GM23338 (cell line): ENCODE measurements around the gene NIT2. TPM values are rescaled to one million over a fixed set of nuclear protein-coding genes. Genes with fewer than 3 reads are reported as not detected.

Experiments
- ATAC-seq: fragments of 200-7000 bp; cut with Tn5 transposase; 3 replicates; pipeline ENCODE4 v1.9.1; 2020
- DNase-seq: peaks from one replicate; pipeline ENCODE4 v3.0.0-alpha.2; 2015; ENCODE audit warnings: low spot score
- H2AFZ ChIP-seq: fragments of 200-600 bp; sonication (generic); 2 replicates; pipeline ENCODE4 v1.8.0; 2016; ENCODE audit warnings: antibody characterized with exemption, mild to moderate bottlenecking, moderate library complexity
- H3F3A ChIP-seq: fragments of 200-600 bp; sonication (generic); replicated peaks from 2 replicates; pipeline ENCODE4 v1.8.0; 2017; ENCODE audit warnings: antibody characterized with exemption, mixed run types, low read depth
- H3K27ac ChIP-seq: fragments of 200-600 bp; sonication (generic); 2 replicates; pipeline ENCODE4 v1.6.1; 2016; ENCODE audit warnings: low read depth
- H3K27me3 ChIP-seq: fragments of 200-600 bp; sonication (generic); 2 replicates; pipeline ENCODE4 v1.8.0; 2016; ENCODE audit warnings: mild to moderate bottlenecking, mixed run types, moderate library complexity; ENCODE audit not compliant: insufficient read depth
- H3K36me3 ChIP-seq: fragments of 200-600 bp; sonication (generic); 2 replicates; pipeline ENCODE4 v1.8.0; 2016; ENCODE audit warnings: mild to moderate bottlenecking; ENCODE audit not compliant: insufficient read depth
- H3K4me1 ChIP-seq: fragments of 200-600 bp; sonication (generic); 2 replicates; pipeline ENCODE4 v1.8.0; 2016; ENCODE audit warnings: mild to moderate bottlenecking, moderate library complexity; ENCODE audit not compliant: insufficient read depth
- H3K4me2 ChIP-seq: fragments of 200-600 bp; sonication (generic); 2 replicates; pipeline ENCODE4 v1.7.1; 2017; ENCODE audit warnings: mixed run types
- H3K4me3 ChIP-seq: fragments of 200-600 bp; sonication (generic); 2 replicates; pipeline ENCODE4 v1.6.1; 2016; ENCODE audit warnings: mixed run types
- H3K79me2 ChIP-seq: fragments of 200-600 bp; sonication (generic); replicated peaks from 2 replicates; pipeline ENCODE4 v1.8.0; 2017; ENCODE audit warnings: mild to moderate bottlenecking; ENCODE audit not compliant: insufficient read depth
- H3K9me2 ChIP-seq: fragments of 200-600 bp; sonication (generic); 2 replicates; pipeline ENCODE4 v1.8.0; 2017; ENCODE audit not compliant: insufficient read depth
- H4K20me1 ChIP-seq: fragments of 200-600 bp; sonication (generic); replicated peaks from 2 replicates; pipeline ENCODE4 v1.8.0; 2017; ENCODE audit warnings: mild to moderate bottlenecking; ENCODE audit not compliant: insufficient read depth
- H3K27ac Mint-ChIP-seq: 2 replicates; pipeline ENCODE4 v1.8.0; 2020; ENCODE audit warnings: inconsistent platforms, mild to moderate bottlenecking, moderate library complexity, mixed read lengths
- H3K27me3 Mint-ChIP-seq: 3 replicates; pipeline ENCODE4 v1.8.0; 2022; ENCODE audit warnings: low read depth, mild to moderate bottlenecking, moderate library complexity, mixed read lengths, inconsistent platforms; ENCODE audit not compliant: insufficient read depth, poor library complexity
- H3K36me3 Mint-ChIP-seq: 3 replicates; pipeline ENCODE4 v1.8.0; 2021; ENCODE audit warnings: low read depth, mild to moderate bottlenecking, inconsistent platforms, moderate library complexity, mixed read lengths
- H3K4me1 Mint-ChIP-seq: 3 replicates; pipeline ENCODE4 v1.8.0; 2020; ENCODE audit warnings: mild to moderate bottlenecking, inconsistent platforms, mixed read lengths
- H3K4me3 Mint-ChIP-seq: 3 replicates; pipeline ENCODE4 v1.8.0; 2021; ENCODE audit warnings: moderate library complexity, mild to moderate bottlenecking, inconsistent platforms, mixed read lengths
- H3K9me3 Mint-ChIP-seq: 3 replicates; pipeline ENCODE4 v1.8.0; 2020; ENCODE audit warnings: moderate library complexity, mild to moderate bottlenecking, inconsistent platforms, mixed read lengths
- CREB1 ChIP-seq: fragments of 250-450 bp; sonication (Bioruptor Pico); IDR thresholded peaks from 2 replicates; pipeline ENCODE4 v1.5.0; 2020; ENCODE audit warnings: low read depth, mild to moderate bottlenecking, moderate library complexity
- CTCF ChIP-seq, 2 experiments: fragments of 200-600 bp in 1 of 2; sonication (generic) in 1 of 2; conservative IDR thresholded peaks; 2 replicates each; pipeline versions ENCODE4 v1.5.1 to v1.6.1; 2016 to 2017; ENCODE audit warnings: antibody characterized with exemption in 2 of 2, low read depth in 2 of 2, mild to moderate bottlenecking in 2 of 2, moderate library complexity in 1 of 2
- ETS1 ChIP-seq: IDR thresholded peaks from 2 replicates; pipeline ENCODE4 v1.6.1; 2016; ENCODE audit warnings: antibody characterized with exemption
- EZH2 ChIP-seq: fragments of 200-600 bp; sonication (generic); IDR thresholded peaks from one replicate; pipeline ENCODE4 v1.8.0; 2017; ENCODE audit warnings: antibody characterized with exemption, mild to moderate bottlenecking, low read depth; ENCODE audit not compliant: unreplicated experiment
- EZH2phosphoT487 ChIP-seq: fragments of 200-600 bp; sonication (generic); IDR thresholded peaks from one replicate; pipeline ENCODE4 v1.8.1; 2018; ENCODE audit warnings: antibody characterized with exemption; ENCODE audit not compliant: unreplicated experiment
- JUNB ChIP-seq: IDR thresholded peaks from one replicate; pipeline ENCODE4 v1.6.1; 2016; ENCODE audit warnings: antibody characterized with exemption; ENCODE audit not compliant: unreplicated experiment
- NANOG ChIP-seq: IDR thresholded peaks from 2 replicates; pipeline ENCODE4 v1.6.1; 2016; ENCODE audit warnings: antibody characterized with exemption, borderline replicate concordance
- POLR2AphosphoS5 ChIP-seq: IDR thresholded peaks from 2 replicates; pipeline ENCODE4 v1.6.1; 2016; ENCODE audit warnings: antibody characterized with exemption, low read depth
- REST ChIP-seq: IDR thresholded peaks from one replicate; pipeline ENCODE4 v1.6.1; 2018; ENCODE audit warnings: antibody characterized with exemption; ENCODE audit not compliant: unreplicated experiment
- STAT1 ChIP-seq: IDR thresholded peaks from one replicate; pipeline ENCODE4 v1.6.1; 2016; ENCODE audit warnings: antibody characterized with exemption; ENCODE audit not compliant: unreplicated experiment
- ZNF114 ChIP-seq: fragments of 250-450 bp; sonication (Bioruptor Pico); IDR thresholded peaks from 2 replicates; pipeline ENCODE4 v1.5.0; 2020; ENCODE audit warnings: mild to moderate bottlenecking, moderate library complexity
- ZNF331 ChIP-seq: fragments of 250-450 bp; sonication (Bioruptor Pico); IDR thresholded peaks from 2 replicates; pipeline ENCODE4 v1.5.0; 2020; ENCODE audit warnings: low read depth, mild to moderate bottlenecking, moderate library complexity
- ZNF462 ChIP-seq: fragments of 250-450 bp; sonication (Bioruptor Pico); IDR thresholded peaks from 2 replicates; pipeline ENCODE4 v1.5.0; 2020; ENCODE audit warnings: mild to moderate bottlenecking, moderate library complexity
- polyA plus RNA-seq: library from polyadenylated mRNA; unstranded; fragments of >200 nt; fragmentation: Nextera tagmentation; extraction: Ambion mirVana; gene quantifications from 2 replicates; pipeline ENCODE4 v1.2.1, GENCODE V29; 2016
- total RNA-seq: library from RNA; depleted of rRNA; stranded (reverse); fragments of >200 nt; shearing (Covaris generic); gene quantifications from 2 replicates; pipeline ENCODE4 v1.2.3, GENCODE V29; 2014

Gene NIT2
- total and polyA plus RNA-seq, 2 experiments from 2014 or later, result 19.2 to 53.7 TPM

GRCh38 chr3:100368441-100368840 lies 33.9 kb downstream of the NIT2 start:
- Histone ChIP-seq H3K27ac (no peak overlapping the region), H3K27me3 (no peaks in the 10 kb centered on the region), H3K4me2 (no peak overlapping the region), H3K4me3 (no peak overlapping the region), H4K20me1 (no peaks in the 10 kb centered on the region), H3K79me2 (no peaks in the 10 kb centered on the region), H3K36me3 (peaks cover 18% of the 10 kb centered on the region; the same call in 1 of the 2 replicates), H2AFZ (no peak overlapping the region), H3K4me1 (peaks cover 13% of the 10 kb centered on the region), H3F3A (no peaks in the 10 kb centered on the region), H3K9me2 (no peaks in the 10 kb centered on the region)
- no peak overlapping the region for H3K4me3 Mint-ChIP-seq
- peaks cover 2% of the 10 kb centered on the region for H3K27me3 Mint-ChIP-seq
- no peak for TF ChIP-seq JUNB
- TF ChIP-seq ZNF331 (CRISPR knock-in tag), result no peak
- TF ChIP-seq ZNF114 (CRISPR knock-in tag), result no peak
- no peak for TF ChIP-seq EZH2phosphoT487
- no peak for TF ChIP-seq CTCF (conservative IDR thresholded peaks at IDR 0.05; ENCODE audit: low read depth in 2 of 2)
- TF ChIP-seq REST, result no peak
- no peak for TF ChIP-seq NANOG
- TF ChIP-seq EZH2, result no peak
- TF ChIP-seq ZNF462, result no peak
- TF ChIP-seq STAT1, result no peak
- TF ChIP-seq ETS1, result no peak
- no peak for TF ChIP-seq POLR2AphosphoS5
- no peak for TF ChIP-seq CREB1 (CRISPR knock-in tag)
- no peaks in the 10 kb centered on the region for H3K9me3 Mint-ChIP-seq
- ATAC-seq (no peak), DNase-seq (no peak)
- peaks cover 3% of the 10 kb centered on the region; the same call in 1 of the 3 replicates for H3K4me1 Mint-ChIP-seq
- no peak overlapping the region for H3K27ac Mint-ChIP-seq
- H3K36me3 Mint-ChIP-seq, result peaks cover 61% of the 10 kb centered on the region
